ENCODE measurements around the gene CDK6. TPM values are rescaled to one million over a fixed set of nuclear protein-coding genes. Genes with fewer than 3 reads are reported as not detected.

The CDK6 gene
- total RNA-seq, 1 experiment from 2014 or later: 41.4 TPM

DNA sequence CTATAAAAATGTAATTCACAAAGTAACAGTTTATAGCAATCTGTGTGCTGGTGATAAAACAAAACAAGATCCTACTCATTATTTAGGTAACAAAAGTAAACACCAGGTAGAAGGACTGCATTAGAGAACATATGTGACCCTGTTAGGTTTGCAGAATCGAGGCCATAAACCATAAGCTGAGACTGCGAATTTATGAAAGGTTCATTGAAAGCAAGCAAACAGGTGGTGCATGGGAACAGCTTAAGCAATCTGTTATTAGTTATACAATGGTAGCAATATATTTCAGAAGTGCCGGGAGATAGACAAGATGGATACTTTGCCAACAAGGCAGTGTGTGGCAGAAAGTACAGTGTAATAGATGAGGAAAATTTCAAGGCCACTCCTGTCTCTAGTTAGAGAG is 222.7 kb downstream of the CDK6 start:
- RAD21 ChIA-PET (ENCODE audit: low non-redundant PET in 1 of 2, low total read pairs in 2 of 2, uncharacterized antibody in 2 of 2, unreplicated experiment in 2 of 2): no interaction called here
- Histone ChIP-seq H3K4me2 (ENCODE audit: low read length) (no peak overlapping the region), H3K79me2 (ENCODE audit: insufficient read depth, low read length) (no peaks in the 10 kb centered on the region), H3K4me1 (ENCODE audit: control insufficient read depth in 1 of 2, insufficient read depth in 2 of 2, low read length in 2 of 2) (peaks cover 0 to 7% of the 10 kb centered on the region in 2 experiments; a peak in 2 of 4 replicates), H3K9me2 (ENCODE audit: insufficient read depth) (no peaks in the 10 kb centered on the region), H4K20me1 (ENCODE audit: insufficient read depth) (no peaks in the 10 kb centered on the region), H3K27me3 (ENCODE audit: insufficient read depth, low read length) (no peaks in the 10 kb centered on the region), H3K9me3 (ENCODE audit: control insufficient read depth in 1 of 2, insufficient read depth in 1 of 2, low read depth in 1 of 2, low read length in 2 of 2) (no peaks in the 10 kb centered on the region), H3K27ac (ENCODE audit: low read depth, low read length) (no peak overlapping the region), H3K9ac (ENCODE audit: low read length) (no peak overlapping the region), H3K36me3 (ENCODE audit: control insufficient read depth in 1 of 2, insufficient read depth in 2 of 2, low read length in 2 of 2) (peaks cover 0 to 11% of the 10 kb centered on the region in 2 experiments; a peak in 2 of 4 replicates), H3K4me3 (replicated peaks in 1 of 2; ENCODE audit: low read depth in 1 of 2, low read length in 2 of 2) (no peak overlapping the region), H2AFZ (ENCODE audit: low read depth, low read length, poor library complexity, severe bottlenecking) (no peak overlapping the region)
- TF ChIP-seq, protein P1, sequence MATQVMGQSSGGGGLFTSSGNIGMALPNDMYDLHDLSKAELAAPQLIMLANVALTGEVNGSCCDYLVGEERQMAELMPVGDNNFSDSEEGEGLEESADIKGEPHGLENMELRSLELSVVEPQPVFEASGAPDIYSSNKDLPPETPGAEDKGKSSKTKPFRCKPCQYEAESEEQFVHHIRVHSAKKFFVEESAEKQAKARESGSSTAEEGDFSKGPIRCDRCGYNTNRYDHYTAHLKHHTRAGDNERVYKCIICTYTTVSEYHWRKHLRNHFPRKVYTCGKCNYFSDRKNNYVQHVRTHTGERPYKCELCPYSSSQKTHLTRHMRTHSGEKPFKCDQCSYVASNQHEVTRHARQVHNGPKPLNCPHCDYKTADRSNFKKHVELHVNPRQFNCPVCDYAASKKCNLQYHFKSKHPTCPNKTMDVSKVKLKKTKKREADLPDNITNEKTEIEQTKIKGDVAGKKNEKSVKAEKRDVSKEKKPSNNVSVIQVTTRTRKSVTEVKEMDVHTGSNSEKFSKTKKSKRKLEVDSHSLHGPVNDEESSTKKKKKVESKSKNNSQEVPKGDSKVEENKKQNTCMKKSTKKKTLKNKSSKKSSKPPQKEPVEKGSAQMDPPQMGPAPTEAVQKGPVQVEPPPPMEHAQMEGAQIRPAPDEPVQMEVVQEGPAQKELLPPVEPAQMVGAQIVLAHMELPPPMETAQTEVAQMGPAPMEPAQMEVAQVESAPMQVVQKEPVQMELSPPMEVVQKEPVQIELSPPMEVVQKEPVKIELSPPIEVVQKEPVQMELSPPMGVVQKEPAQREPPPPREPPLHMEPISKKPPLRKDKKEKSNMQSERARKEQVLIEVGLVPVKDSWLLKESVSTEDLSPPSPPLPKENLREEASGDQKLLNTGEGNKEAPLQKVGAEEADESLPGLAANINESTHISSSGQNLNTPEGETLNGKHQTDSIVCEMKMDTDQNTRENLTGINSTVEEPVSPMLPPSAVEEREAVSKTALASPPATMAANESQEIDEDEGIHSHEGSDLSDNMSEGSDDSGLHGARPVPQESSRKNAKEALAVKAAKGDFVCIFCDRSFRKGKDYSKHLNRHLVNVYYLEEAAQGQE (IDR thresholded peaks at IDR 0.05; ENCODE audit: low read depth): no peak
- no peak for TF ChIP-seq CEBPB (IDR thresholded peaks at IDR 0.05; ENCODE audit: low read depth)
- no peak for TF ChIP-seq JUND (IDR thresholded peaks at IDR 0.05)
- TF ChIP-seq, protein P2, sequence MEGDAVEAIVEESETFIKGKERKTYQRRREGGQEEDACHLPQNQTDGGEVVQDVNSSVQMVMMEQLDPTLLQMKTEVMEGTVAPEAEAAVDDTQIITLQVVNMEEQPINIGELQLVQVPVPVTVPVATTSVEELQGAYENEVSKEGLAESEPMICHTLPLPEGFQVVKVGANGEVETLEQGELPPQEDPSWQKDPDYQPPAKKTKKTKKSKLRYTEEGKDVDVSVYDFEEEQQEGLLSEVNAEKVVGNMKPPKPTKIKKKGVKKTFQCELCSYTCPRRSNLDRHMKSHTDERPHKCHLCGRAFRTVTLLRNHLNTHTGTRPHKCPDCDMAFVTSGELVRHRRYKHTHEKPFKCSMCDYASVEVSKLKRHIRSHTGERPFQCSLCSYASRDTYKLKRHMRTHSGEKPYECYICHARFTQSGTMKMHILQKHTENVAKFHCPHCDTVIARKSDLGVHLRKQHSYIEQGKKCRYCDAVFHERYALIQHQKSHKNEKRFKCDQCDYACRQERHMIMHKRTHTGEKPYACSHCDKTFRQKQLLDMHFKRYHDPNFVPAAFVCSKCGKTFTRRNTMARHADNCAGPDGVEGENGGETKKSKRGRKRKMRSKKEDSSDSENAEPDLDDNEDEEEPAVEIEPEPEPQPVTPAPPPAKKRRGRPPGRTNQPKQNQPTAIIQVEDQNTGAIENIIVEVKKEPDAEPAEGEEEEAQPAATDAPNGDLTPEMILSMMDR (IDR thresholded peaks at IDR 0.05 in 2 of 3, conservative IDR thresholded peaks at IDR 0.05 in 1 of 3; ENCODE audit: borderline replicate concordance in 1 of 3, insufficient read depth in 1 of 3, low read depth in 2 of 3, low read length in 2 of 3): no peak
- no peak for TF ChIP-seq SP1 (IDR thresholded peaks at IDR 0.05; ENCODE audit: low read depth)
- no peak for TF ChIP-seq CBX3 (IDR thresholded peaks at IDR 0.05; ENCODE audit: low read depth)
- TF ChIP-seq SIN3A (IDR thresholded peaks at IDR 0.05; ENCODE audit: low read depth): no peak
- TF ChIP-seq POLR2AphosphoS5 (IDR thresholded peaks at IDR 0.05; ENCODE audit: low read depth, low read length): no peak
- no peak for TF ChIP-seq FOSL1 (IDR thresholded peaks at IDR 0.05; ENCODE audit: low read depth)
- TF ChIP-seq EGR1 (IDR thresholded peaks at IDR 0.05; ENCODE audit: low read depth): no peak
- no peak for TF ChIP-seq TCF7L2 (IDR thresholded peaks at IDR 0.05; ENCODE audit: borderline replicate concordance, extremely low read depth, insufficient read depth, insufficient read length)
- no peak for TF ChIP-seq ZNF274 (IDR thresholded peaks at IDR 0.05; ENCODE audit: low read depth, low read length)
- no peak for TF ChIP-seq YY1 (IDR thresholded peaks at IDR 0.05; ENCODE audit: extremely low read depth, insufficient replicate concordance, low read depth, low read length)
- no peak for TF ChIP-seq EZH2 (IDR thresholded peaks at IDR 0.05)
- TF ChIP-seq, protein P3, sequence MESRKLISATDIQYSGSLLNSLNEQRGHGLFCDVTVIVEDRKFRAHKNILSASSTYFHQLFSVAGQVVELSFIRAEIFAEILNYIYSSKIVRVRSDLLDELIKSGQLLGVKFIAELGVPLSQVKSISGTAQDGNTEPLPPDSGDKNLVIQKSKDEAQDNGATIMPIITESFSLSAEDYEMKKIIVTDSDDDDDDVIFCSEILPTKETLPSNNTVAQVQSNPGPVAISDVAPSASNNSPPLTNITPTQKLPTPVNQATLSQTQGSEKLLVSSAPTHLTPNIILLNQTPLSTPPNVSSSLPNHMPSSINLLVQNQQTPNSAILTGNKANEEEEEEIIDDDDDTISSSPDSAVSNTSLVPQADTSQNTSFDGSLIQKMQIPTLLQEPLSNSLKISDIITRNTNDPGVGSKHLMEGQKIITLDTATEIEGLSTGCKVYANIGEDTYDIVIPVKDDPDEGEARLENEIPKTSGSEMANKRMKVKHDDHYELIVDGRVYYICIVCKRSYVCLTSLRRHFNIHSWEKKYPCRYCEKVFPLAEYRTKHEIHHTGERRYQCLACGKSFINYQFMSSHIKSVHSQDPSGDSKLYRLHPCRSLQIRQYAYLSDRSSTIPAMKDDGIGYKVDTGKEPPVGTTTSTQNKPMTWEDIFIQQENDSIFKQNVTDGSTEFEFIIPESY (IDR thresholded peaks at IDR 0.05; ENCODE audit: extremely low read depth, insufficient replicate concordance, low read length): no peak
- TF ChIP-seq, protein P4, sequence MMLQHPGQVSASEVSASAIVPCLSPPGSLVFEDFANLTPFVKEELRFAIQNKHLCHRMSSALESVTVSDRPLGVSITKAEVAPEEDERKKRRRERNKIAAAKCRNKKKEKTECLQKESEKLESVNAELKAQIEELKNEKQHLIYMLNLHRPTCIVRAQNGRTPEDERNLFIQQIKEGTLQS (IDR thresholded peaks at IDR 0.05): no peak
- no peak for TF ChIP-seq POLR2A (IDR thresholded peaks at IDR 0.05; ENCODE audit: borderline replicate concordance, extremely low read depth, insufficient read depth, insufficient read length)
- TF ChIP-seq, protein P5, sequence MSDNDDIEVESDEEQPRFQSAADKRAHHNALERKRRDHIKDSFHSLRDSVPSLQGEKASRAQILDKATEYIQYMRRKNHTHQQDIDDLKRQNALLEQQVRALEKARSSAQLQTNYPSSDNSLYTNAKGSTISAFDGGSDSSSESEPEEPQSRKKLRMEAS (IDR thresholded peaks at IDR 0.05): no peak
- no peak for TF ChIP-seq EZH2phosphoT487 (IDR thresholded peaks at IDR 0.05; ENCODE audit: borderline replicate concordance)
- no TSS peak for BruUV-seq (replicated peaks)
- POLR2A ChIA-PET: no interaction called here
- intact Hi-C loops (cut with micrococcal nuclease): no loop called here
- no peak for ATAC-seq
- CTCF ChIA-PET: no interaction called here
- no peak for DNase-seq (ENCODE audit: low read depth, low spot score)

Measured in HCT116 (cell line).